Cardiac fibroblast (primary cell): ENCODE results near the gene B4GALT6.

Source experiments
- DNase-seq, 2 donors: peaks; one replicate each; pipeline versions ENCODE4 v3.0.0 to v3.0.0-alpha.2; 2010; ENCODE audit warnings: low read depth in 2 of 2
- H3K4me3 ChIP-seq, 2 donors: replicated peaks in 1 of 2; 1 replicate in 1 of 2; 2 replicates in 1 of 2; pipeline ENCODE4 v1.5.1; 2011; ENCODE audit warnings: low read depth in 2 of 2, low read length in 2 of 2, mild to moderate bottlenecking in 2 of 2, moderate library complexity in 1 of 2
- TF ChIP-seq, protein P1 (sequence below): IDR thresholded peaks from one replicate; pipeline ENCODE4 v1.5.1; 2011; ENCODE audit warnings: low read depth, mild to moderate bottlenecking, low read length, inconsistent platforms

B4GALT6 gene

DNA sequence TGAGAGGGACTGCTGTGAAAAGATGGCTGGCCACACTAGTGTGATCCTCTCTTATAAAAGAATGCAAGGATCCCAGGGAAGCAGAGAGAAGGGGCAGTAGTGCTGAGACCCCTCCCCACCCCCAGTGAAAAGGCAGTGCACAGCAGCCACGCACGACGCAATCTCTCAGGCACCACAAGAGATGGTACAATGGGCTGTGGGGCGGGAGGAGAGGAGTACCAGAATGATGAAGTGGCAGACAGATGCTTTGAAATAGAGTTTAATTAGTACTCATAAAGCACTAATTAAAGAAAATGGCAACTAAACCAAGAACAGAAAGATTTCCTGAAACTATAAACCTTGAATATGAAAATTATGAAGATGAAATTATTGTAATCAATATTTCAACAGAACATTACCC lies 29.0 kb downstream of the B4GALT6 start:
- TF ChIP-seq, protein P1, sequence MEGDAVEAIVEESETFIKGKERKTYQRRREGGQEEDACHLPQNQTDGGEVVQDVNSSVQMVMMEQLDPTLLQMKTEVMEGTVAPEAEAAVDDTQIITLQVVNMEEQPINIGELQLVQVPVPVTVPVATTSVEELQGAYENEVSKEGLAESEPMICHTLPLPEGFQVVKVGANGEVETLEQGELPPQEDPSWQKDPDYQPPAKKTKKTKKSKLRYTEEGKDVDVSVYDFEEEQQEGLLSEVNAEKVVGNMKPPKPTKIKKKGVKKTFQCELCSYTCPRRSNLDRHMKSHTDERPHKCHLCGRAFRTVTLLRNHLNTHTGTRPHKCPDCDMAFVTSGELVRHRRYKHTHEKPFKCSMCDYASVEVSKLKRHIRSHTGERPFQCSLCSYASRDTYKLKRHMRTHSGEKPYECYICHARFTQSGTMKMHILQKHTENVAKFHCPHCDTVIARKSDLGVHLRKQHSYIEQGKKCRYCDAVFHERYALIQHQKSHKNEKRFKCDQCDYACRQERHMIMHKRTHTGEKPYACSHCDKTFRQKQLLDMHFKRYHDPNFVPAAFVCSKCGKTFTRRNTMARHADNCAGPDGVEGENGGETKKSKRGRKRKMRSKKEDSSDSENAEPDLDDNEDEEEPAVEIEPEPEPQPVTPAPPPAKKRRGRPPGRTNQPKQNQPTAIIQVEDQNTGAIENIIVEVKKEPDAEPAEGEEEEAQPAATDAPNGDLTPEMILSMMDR: no peak
- DNase-seq: no peak
- no peak overlapping the region for H3K4me3 ChIP-seq

DNA sequence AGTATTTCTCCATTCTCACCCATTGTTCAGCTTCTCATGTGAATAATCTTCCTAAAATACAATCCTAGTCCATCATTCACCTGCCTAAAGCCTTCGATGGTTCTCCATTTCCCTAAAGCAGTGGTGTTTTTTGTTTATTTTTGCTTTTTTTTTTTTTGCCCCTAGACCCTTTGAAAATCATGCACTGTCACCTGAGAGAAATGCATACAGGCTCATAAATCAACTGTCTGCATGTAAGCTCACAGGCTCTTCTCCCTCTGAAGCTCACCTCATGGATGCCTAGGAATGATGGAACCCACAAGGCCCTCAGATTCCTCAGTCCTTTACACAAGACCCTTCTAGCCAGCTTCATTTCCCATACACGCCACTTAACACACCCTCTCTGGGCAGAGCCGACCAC lies 31.5 kb downstream of the B4GALT6 start:
- DNase-seq: no peak
- TF ChIP-seq, protein P1: no peak

DNA sequence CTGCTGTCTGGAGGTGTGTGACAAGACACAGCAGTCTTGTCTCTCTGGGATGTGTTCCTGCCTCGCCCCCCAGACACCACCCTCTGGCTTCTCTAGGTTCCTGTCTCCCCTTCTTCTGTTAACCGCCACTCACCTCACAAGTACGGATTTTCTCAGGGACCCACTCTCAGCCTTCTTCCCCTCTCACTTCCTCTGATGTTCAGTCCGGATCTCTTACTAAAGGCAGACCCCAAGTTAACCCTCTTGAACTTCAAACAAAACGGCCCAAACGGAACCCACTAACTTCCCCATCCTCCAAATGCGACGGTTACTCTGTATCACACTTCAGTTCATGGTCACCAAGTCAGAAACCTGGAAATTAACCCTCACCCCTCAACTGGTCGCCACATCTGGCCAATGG lies 32.0 kb downstream of the B4GALT6 start:
- no peak for DNase-seq
- TF ChIP-seq, protein P1: no peak
- no peak overlapping the region for H3K4me3 ChIP-seq

More for the DNA sequence above, 31.5 kb downstream of the B4GALT6 start:
- no peak overlapping the region for H3K4me3 ChIP-seq

DNA sequence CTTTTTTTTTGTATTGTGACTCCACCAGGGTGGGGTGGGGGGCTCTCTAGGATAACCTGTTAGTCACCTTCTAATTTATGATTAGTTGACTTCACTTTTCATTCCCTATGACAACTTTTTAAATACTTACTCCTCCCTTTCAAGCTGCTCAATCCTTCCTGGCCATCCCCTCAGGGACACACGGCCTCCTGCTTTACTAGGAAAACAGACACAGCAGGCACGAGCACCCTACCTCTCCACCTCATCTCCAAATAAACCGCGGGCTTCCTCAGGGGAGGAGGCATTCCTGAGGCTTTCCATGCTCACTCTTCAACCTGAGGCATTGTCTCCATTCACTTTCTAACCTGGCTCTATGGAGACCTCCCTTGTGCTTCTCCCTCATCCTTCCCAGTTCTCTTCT lies 33.0 kb downstream of the B4GALT6 start:
- no peak overlapping the region for H3K4me3 ChIP-seq
- DNase-seq: no peak
- TF ChIP-seq, protein P1: no peak

DNA sequence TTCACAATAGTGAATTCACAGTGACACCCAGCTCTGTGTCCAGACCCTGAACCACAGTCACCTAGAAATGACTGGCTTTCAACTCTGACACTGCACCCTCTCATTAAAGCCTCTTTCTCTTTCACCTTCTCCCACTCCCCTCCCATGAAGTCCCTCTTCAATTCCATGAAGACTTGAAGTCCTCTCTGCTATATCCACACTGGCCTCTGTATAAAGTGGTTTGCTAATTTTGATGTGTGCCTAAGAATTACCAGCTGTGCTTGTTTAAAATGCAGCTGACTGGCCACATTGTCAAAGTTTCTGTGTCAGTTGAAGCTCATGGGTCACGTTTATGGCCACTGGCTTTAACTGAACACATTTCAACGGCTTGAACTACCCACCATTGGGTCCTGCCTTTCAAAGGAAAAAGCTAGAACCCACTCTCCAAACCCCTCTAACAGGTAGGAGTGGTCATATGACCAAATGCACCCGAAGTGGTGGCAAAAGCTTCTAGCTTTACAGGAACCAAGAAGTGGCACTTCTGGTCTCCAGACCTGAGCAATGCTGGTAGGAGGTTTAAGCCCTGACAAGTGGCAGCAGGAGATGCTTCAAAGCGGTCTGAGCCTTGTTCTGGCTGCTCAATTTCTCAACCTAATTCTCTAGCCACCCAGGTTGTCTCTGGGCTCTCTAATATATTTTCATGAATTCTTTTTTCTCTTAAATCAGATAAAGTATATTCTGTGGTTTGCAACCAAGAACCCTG lies 34.2 kb downstream of the B4GALT6 start:
- DNase-seq: no peak
- TF ChIP-seq, protein P1: no peak
- no peak overlapping the region for H3K4me3 ChIP-seq

DNA sequence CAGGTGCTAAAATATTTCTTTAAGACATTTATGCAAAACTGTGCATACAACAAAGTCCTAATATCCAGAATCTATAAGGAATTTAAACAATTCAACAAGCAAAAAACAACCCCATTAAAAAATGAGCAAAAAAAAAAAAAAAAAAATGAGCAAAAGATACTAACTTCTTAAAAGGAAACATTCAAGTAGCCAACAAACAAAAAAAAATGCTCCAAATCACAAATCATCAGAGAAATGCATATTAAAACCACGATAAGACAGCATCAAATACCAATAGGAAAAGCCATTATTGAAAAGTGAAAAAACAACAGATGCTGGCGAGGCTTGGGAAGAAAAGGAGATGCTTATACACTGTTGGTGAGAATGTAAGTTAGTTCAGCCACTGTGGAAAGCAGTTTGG lies 34.9 kb downstream of the B4GALT6 start:
- DNase-seq: no peak
- TF ChIP-seq, protein P1: no peak
- H3K4me3 ChIP-seq: no peak overlapping the region
